Panc1 (cell line): Measurements from ENCODE around the gene VAPA.

ENCODE experiments used
- CTCF ChIP-seq: fragments of 450-650 bp; IDR thresholded peaks from 2 replicates; pipeline ENCODE4 v1.5.1; 2017; ENCODE audit warnings: mild to moderate bottlenecking
- POLR2AphosphoS5 ChIP-seq: IDR thresholded peaks from 2 replicates; pipeline ENCODE4 v1.6.1; 2012; ENCODE audit warnings: mild to moderate bottlenecking, low read depth, low read length, moderate library complexity
- TCF7L2 ChIP-seq: IDR thresholded peaks from 2 replicates; pipeline ENCODE4 v1.6.1; 2011; ENCODE audit warnings: mild to moderate bottlenecking, low read depth, low read length, inconsistent platforms

- no peak for TF ChIP-seq CTCF
- no peak for TF ChIP-seq POLR2AphosphoS5
- no peak for TF ChIP-seq TCF7L2
Measured at GRCh38 chr18:9987345-9987744, 73.5 kb downstream of the VAPA start.
